Spleen (tissue), 7 donors: ENCODE measurements around the gene SECISBP2.

Experiments
- POLR2AphosphoS5 ChIP-seq, 3 donors: sonication (generic); formaldehyde crosslinking; IDR thresholded peaks; one replicate each; pipeline ENCODE4 v1.5.1; 2017; ENCODE audit warnings: antibody characterized with exemption in 3 of 3
- TF ChIP-seq, protein P1 (sequence below), 11 experiments: fragments of 200-600 bp in 7 of 11; fragments of 450-650 bp in 4 of 11; sonication (generic) in 4 of 11; IDR thresholded peaks in 8 of 11; conservative IDR thresholded peaks in 3 of 11; 1 replicate in 7 of 11; 2 replicates in 4 of 11; pipeline versions ENCODE4 v1.4.0 to v1.8.0; 2016 to 2021; ENCODE audit warnings: antibody characterized with exemption in 11 of 11, inconsistent platforms in 4 of 11, mild to moderate bottlenecking in 1 of 11
- donor health status: DM: no; HTN: no; CAD: no; lungs with moderate emphysema.
- donor health status: DM: no; HTN: no; CAD: no.
- donor health status: DM: no; HTN: no; CAD: no.

GRCh38 chr9:89330513-89330912 lies 12.2 kb downstream of the SECISBP2 start:
- TF ChIP-seq, protein P1, sequence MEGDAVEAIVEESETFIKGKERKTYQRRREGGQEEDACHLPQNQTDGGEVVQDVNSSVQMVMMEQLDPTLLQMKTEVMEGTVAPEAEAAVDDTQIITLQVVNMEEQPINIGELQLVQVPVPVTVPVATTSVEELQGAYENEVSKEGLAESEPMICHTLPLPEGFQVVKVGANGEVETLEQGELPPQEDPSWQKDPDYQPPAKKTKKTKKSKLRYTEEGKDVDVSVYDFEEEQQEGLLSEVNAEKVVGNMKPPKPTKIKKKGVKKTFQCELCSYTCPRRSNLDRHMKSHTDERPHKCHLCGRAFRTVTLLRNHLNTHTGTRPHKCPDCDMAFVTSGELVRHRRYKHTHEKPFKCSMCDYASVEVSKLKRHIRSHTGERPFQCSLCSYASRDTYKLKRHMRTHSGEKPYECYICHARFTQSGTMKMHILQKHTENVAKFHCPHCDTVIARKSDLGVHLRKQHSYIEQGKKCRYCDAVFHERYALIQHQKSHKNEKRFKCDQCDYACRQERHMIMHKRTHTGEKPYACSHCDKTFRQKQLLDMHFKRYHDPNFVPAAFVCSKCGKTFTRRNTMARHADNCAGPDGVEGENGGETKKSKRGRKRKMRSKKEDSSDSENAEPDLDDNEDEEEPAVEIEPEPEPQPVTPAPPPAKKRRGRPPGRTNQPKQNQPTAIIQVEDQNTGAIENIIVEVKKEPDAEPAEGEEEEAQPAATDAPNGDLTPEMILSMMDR (IDR thresholded peaks at IDR 0.05 in 8 of 11, conservative IDR thresholded peaks at IDR 0.05 in 3 of 11) = no peak
- TF ChIP-seq POLR2AphosphoS5 (IDR thresholded peaks at IDR 0.05) = peak in 1 of 3 donors; percentile 11
